Panc1 (cell line): Measurements from ENCODE around the gene MST1. TPM values are rescaled to one million over a fixed set of nuclear protein-coding genes. Genes with fewer than 3 reads are reported as not detected.

ENCODE experiments used
- ATAC-seq: fragments of 200-7000 bp; cut with Tn5 transposase; 2 replicates; pipeline ENCODE4 v1.9.1; 2020; ENCODE audit warnings: mild to moderate bottlenecking, moderate library complexity
- BruUV-seq: library from RNA; stranded (reverse); fragments of 400-500 nt; replicated peaks from 2 replicates; lab custom pipeline; 2021; lab: Mats Ljungman, UMichigan
- CTCF ChIA-PET: fragments of 300-600 bp; sonication (Branson Sonifier 250); formaldehyde crosslinking; loops from one replicate; lab custom pipeline; 2022; ENCODE audit warnings: antibody characterized with exemption; lab: Charles Lee
- POLR2A ChIA-PET: fragments of 300-600 bp; sonication (Branson Sonifier 250); formaldehyde crosslinking; loops from one replicate; lab custom pipeline; 2022; ENCODE audit warnings: antibody characterized with exemption; lab: Charles Lee
- DNase-seq: peaks from one replicate; pipeline ENCODE4 v3.0.0-alpha.2; 2010; ENCODE audit warnings: low read depth, low spot score
- H3K27ac ChIP-seq: 2 replicates; pipeline ENCODE4 v1.5.1; 2011; ENCODE audit warnings: mild to moderate bottlenecking, low read length, inconsistent platforms
- H3K27me3 ChIP-seq: fragments of 200-500 bp; sonication (Bioruptor generic); 2 replicates; pipeline ENCODE4 v1.6.0; 2014; ENCODE audit warnings: low read length, inconsistent platforms; ENCODE audit not compliant: control insufficient read depth, insufficient read depth
- H3K36me3 ChIP-seq: fragments of 200-500 bp; sonication (Bioruptor generic); 2 replicates; pipeline ENCODE4 v1.5.1; 2014; ENCODE audit warnings: inconsistent platforms, mild to moderate bottlenecking, low read length, moderate library complexity; ENCODE audit not compliant: control insufficient read depth, insufficient read depth
- H3K4me1 ChIP-seq: 2 replicates; pipeline ENCODE4 v1.5.1; 2011; ENCODE audit warnings: inconsistent platforms, mild to moderate bottlenecking, low read length, moderate library complexity; ENCODE audit not compliant: control insufficient read depth, insufficient read depth
- H3K4me3 ChIP-seq, 2 experiments: 2 replicates each; pipeline ENCODE4 v1.5.1; 2011 to 2012; ENCODE audit warnings: low read depth in 2 of 2, low read length in 2 of 2, mild to moderate bottlenecking in 2 of 2, inconsistent platforms in 1 of 2, moderate library complexity in 1 of 2
- H3K9me3 ChIP-seq: fragments of 200-500 bp; sonication (Bioruptor generic); 2 replicates; pipeline ENCODE4 v1.5.1; 2014; ENCODE audit warnings: low read depth, mild to moderate bottlenecking, inconsistent platforms, low read length, moderate library complexity; ENCODE audit not compliant: control insufficient read depth, insufficient read depth
- POLR2AphosphoS5 ChIP-seq: IDR thresholded peaks from 2 replicates; pipeline ENCODE4 v1.6.1; 2012; ENCODE audit warnings: mild to moderate bottlenecking, low read depth, low read length, moderate library complexity
- SIN3A ChIP-seq: IDR thresholded peaks from 2 replicates; pipeline ENCODE4 v1.6.1; 2012; ENCODE audit warnings: low read depth, mild to moderate bottlenecking, low read length, moderate library complexity, borderline replicate concordance; ENCODE audit not compliant: insufficient read depth
- TCF7L2 ChIP-seq: IDR thresholded peaks from 2 replicates; pipeline ENCODE4 v1.6.1; 2011; ENCODE audit warnings: mild to moderate bottlenecking, low read depth, low read length, inconsistent platforms
- in situ Hi-C: cut with HindIII; loops from 2 replicates; pipeline ENCODE4 v1.10.0; 2016; ENCODE audit warnings: low sequenced_read_pairs, low pct_unique_long_range_greater_than_20kb
- intact Hi-C: fragments of 100-400 bp; cut with micrococcal nuclease; formaldehyde crosslinking; loops from one replicate; pipeline ENCODE4 v1.10.0; 2022; ENCODE audit not compliant: unreplicated experiment
- total RNA-seq: library from RNA; stranded (reverse); gene quantifications from one replicate; pipeline ENCODE4 v1.2.1, GENCODE V29; 2021; ENCODE audit not compliant: unreplicated experiment
- TF ChIP-seq, protein P1 (sequence below), 2 experiments: IDR thresholded peaks; 2 replicates each; pipeline ENCODE4 v1.6.1; 2011 to 2012; ENCODE audit warnings: low read depth in 2 of 2, control low read depth in 1 of 2, low read length in 1 of 2, mild to moderate bottlenecking in 1 of 2, moderate library complexity in 1 of 2; ENCODE audit not compliant: insufficient read depth in 1 of 2
- TF ChIP-seq, protein P2 (sequence below): fragments of 450-650 bp; IDR thresholded peaks from 2 replicates; pipeline ENCODE4 v1.5.1; 2017; ENCODE audit warnings: mild to moderate bottlenecking

The MST1 gene
- total RNA-seq, 1 experiment from 2014 or later: 14.0 TPM

DNA sequence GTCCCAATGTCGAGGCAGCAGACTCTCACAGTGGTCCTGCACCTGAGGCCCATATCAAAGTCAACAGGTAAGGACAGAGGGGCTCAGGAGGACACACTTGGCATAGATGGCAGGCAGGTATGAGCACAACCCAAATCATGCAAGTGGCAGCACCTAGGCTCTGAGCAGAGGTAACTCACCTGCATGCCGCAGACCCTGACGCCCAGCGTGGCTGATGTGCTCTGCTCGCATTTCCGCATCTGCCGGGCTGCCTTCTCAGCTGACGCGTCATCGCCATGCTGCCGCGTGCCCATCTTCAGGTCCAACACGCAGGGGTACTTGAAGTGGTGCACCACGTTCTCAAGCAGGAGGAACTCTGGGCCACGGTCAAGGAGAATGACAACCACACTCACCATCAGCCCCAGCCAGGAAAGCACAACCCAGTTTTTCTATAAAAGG is 38.7 kb upstream of the MST1 start:
- POLR2A ChIA-PET: no interaction called here
- no peak for DNase-seq
- in situ Hi-C loops (no loop called here), intact Hi-C loops (no loop called here)
- Histone ChIP-seq H3K27ac (no peak overlapping the region), H3K4me1 (peaks cover 8% of the 10 kb centered on the region), H3K4me3 (no peak overlapping the region), H3K9me3 (no peaks in the 10 kb centered on the region), H3K27me3 (no peaks in the 10 kb centered on the region), H3K36me3 (peaks cover 6% of the 10 kb centered on the region; the same call in 1 of the 2 replicates)
- no peak for ATAC-seq
- BruUV-seq: no TSS peak
- CTCF ChIA-PET: no interaction called here
- TF ChIP-seq, protein P1, sequence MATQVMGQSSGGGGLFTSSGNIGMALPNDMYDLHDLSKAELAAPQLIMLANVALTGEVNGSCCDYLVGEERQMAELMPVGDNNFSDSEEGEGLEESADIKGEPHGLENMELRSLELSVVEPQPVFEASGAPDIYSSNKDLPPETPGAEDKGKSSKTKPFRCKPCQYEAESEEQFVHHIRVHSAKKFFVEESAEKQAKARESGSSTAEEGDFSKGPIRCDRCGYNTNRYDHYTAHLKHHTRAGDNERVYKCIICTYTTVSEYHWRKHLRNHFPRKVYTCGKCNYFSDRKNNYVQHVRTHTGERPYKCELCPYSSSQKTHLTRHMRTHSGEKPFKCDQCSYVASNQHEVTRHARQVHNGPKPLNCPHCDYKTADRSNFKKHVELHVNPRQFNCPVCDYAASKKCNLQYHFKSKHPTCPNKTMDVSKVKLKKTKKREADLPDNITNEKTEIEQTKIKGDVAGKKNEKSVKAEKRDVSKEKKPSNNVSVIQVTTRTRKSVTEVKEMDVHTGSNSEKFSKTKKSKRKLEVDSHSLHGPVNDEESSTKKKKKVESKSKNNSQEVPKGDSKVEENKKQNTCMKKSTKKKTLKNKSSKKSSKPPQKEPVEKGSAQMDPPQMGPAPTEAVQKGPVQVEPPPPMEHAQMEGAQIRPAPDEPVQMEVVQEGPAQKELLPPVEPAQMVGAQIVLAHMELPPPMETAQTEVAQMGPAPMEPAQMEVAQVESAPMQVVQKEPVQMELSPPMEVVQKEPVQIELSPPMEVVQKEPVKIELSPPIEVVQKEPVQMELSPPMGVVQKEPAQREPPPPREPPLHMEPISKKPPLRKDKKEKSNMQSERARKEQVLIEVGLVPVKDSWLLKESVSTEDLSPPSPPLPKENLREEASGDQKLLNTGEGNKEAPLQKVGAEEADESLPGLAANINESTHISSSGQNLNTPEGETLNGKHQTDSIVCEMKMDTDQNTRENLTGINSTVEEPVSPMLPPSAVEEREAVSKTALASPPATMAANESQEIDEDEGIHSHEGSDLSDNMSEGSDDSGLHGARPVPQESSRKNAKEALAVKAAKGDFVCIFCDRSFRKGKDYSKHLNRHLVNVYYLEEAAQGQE (IDR thresholded peaks at IDR 0.05; ENCODE audit: insufficient read depth in 1 of 2, low read depth in 2 of 2, low read length in 1 of 2): no peak
- TF ChIP-seq TCF7L2 (no peak), POLR2AphosphoS5 (no peak)

DNA sequence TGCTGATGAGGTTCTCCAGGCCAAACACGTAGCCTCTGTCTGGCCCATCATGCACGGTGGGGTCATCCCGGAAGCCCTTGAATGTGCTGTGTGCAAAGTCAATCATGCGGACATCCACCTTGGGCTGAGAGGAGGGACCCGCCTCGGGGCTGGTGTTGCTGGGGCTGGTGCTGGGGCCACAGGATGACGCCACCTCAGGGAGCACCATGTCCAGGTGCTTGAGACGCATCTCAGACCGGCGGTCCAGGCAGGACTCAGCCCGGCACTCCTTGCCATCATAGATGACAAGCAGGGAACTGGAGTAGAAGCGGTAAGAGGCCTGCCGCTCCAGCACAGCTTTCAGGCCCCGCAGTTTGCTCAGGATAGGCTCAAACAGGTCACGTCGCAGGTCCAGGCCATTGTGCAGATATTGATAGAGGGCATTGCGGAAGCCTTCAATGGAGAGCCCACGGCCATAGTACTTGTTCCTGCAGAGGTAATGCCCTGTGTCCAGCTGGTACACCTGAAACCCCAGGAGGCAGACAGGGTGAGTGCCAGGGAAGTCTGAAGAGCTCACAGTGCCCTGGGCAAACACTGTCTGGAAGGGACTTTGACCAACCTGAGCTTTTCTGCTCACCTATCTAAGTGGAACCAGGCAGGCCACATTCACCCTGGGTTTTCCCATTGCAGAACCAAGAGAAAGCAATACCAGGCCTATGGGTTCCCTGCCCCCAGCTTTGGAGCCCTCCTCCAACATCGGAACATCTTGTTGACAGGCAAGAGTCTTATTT is 38.1 kb upstream of the MST1 start:
- TF ChIP-seq, protein P2, sequence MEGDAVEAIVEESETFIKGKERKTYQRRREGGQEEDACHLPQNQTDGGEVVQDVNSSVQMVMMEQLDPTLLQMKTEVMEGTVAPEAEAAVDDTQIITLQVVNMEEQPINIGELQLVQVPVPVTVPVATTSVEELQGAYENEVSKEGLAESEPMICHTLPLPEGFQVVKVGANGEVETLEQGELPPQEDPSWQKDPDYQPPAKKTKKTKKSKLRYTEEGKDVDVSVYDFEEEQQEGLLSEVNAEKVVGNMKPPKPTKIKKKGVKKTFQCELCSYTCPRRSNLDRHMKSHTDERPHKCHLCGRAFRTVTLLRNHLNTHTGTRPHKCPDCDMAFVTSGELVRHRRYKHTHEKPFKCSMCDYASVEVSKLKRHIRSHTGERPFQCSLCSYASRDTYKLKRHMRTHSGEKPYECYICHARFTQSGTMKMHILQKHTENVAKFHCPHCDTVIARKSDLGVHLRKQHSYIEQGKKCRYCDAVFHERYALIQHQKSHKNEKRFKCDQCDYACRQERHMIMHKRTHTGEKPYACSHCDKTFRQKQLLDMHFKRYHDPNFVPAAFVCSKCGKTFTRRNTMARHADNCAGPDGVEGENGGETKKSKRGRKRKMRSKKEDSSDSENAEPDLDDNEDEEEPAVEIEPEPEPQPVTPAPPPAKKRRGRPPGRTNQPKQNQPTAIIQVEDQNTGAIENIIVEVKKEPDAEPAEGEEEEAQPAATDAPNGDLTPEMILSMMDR: no peak
- TF ChIP-seq TCF7L2 (no peak), SIN3A (no peak), POLR2AphosphoS5 (no peak)
- TF ChIP-seq, protein P1 (IDR thresholded peaks at IDR 0.05; ENCODE audit: insufficient read depth in 1 of 2, low read depth in 2 of 2, low read length in 1 of 2): no peak
- Histone ChIP-seq H3K27me3 (no peaks in the 10 kb centered on the region), H3K27ac (no peak overlapping the region), H3K4me1 (peaks cover 14% of the 10 kb centered on the region), H3K9me3 (no peaks in the 10 kb centered on the region), H3K36me3 (peaks cover 5% of the 10 kb centered on the region), H3K4me3 (no peak overlapping the region)
- no peak for DNase-seq
- in situ Hi-C loops (no loop called here), intact Hi-C loops (no loop called here)
- ChIA-PET POLR2A (no interaction called here), CTCF (no interaction called here)
- BruUV-seq: no TSS peak
- no peak for ATAC-seq
